WTC11 (cell line): ENCODE data around the gene HSD17B3. TPM values are rescaled to one million over a fixed set of nuclear protein-coding genes. Genes with fewer than 3 reads are reported as not detected.

Experiments
- ATAC-seq: fragments of 200-7000 bp; cut with Tn5 transposase; 2 replicates; pipeline ENCODE4 v1.10.0; 2021; ENCODE audit warnings: mild to moderate bottlenecking, moderate library complexity
- CTCF ChIA-PET: fragments of 300-600 bp; sonication (Branson Sonifier 250); formaldehyde crosslinking; loops from one replicate; lab custom pipeline; 2021; ENCODE audit warnings: antibody characterized with exemption; lab: Charles Lee
- POLR2A ChIA-PET: fragments of 350-600 bp; sonication (Branson Sonifier 250); formaldehyde crosslinking; loops from one replicate; lab custom pipeline; 2021; ENCODE audit warnings: antibody characterized with exemption; lab: Charles Lee
- DNase-seq: peaks from one replicate; pipeline ENCODE4 v3.0.0; 2021; ENCODE audit warnings: low spot score
- H3K27ac Mint-ChIP-seq: 2 replicates; pipeline ENCODE4 v1.8.0; 2021; ENCODE audit warnings: mixed read lengths
- H3K27me3 Mint-ChIP-seq: 2 replicates; pipeline ENCODE4 v1.8.0; 2021; ENCODE audit warnings: low read depth, mild to moderate bottlenecking, moderate library complexity, mixed read lengths
- H3K36me3 Mint-ChIP-seq: 2 replicates; pipeline ENCODE4 v1.8.0; 2021; ENCODE audit warnings: mixed read lengths
- H3K4me1 Mint-ChIP-seq: 2 replicates; pipeline ENCODE4 v1.8.0; 2022; ENCODE audit warnings: mixed read lengths
- H3K4me3 Mint-ChIP-seq: 2 replicates; pipeline ENCODE4 v1.8.0; 2021; ENCODE audit warnings: mild to moderate bottlenecking, moderate library complexity, mixed read lengths
- H3K9me3 Mint-ChIP-seq: 2 replicates; pipeline ENCODE4 v1.8.0; 2021; ENCODE audit warnings: mixed read lengths
- CBFB ChIP-seq: sonication (generic); formaldehyde crosslinking; IDR thresholded peaks from 2 replicates; pipeline ENCODE4 v1.8.1; 2022; ENCODE audit warnings: mild to moderate bottlenecking, low read depth, missing genetic modification reagents
- CREB1 ChIP-seq: sonication (generic); formaldehyde crosslinking; IDR thresholded peaks from 2 replicates; pipeline ENCODE4 v1.8.0; 2023; ENCODE audit warnings: mild to moderate bottlenecking, missing genetic modification reagents
- GABPB1 ChIP-seq: sonication (generic); formaldehyde crosslinking; IDR thresholded peaks from 2 replicates; pipeline ENCODE4 v1.8.1; 2023; ENCODE audit warnings: mild to moderate bottlenecking, missing genetic modification reagents
- JAZF1 ChIP-seq: fragments of 250-450 bp; sonication (Bioruptor Pico); IDR thresholded peaks from 2 replicates; pipeline ENCODE4 v1.9.0; 2021; ENCODE audit warnings: moderate library complexity, mild to moderate bottlenecking, inconsistent platforms
- NFE2L1 ChIP-seq: sonication (generic); formaldehyde crosslinking; IDR thresholded peaks from 2 replicates; pipeline ENCODE4 v1.8.1; 2023; ENCODE audit warnings: missing genetic modification reagents
- RELA ChIP-seq: sonication (generic); formaldehyde crosslinking; IDR thresholded peaks from 2 replicates; pipeline ENCODE4 v1.8.1; 2022; ENCODE audit warnings: missing genetic modification reagents, mild to moderate bottlenecking, borderline replicate concordance
- SOX15 ChIP-seq: fragments of 250-450 bp; sonication (Bioruptor Pico); IDR thresholded peaks from 2 replicates; pipeline ENCODE4 v1.9.0; 2021; ENCODE audit warnings: mild to moderate bottlenecking
- TP53 ChIP-seq: sonication (generic); formaldehyde crosslinking; IDR thresholded peaks from 2 replicates; pipeline ENCODE4 v1.8.1; 2023; ENCODE audit warnings: mild to moderate bottlenecking, missing genetic modification reagents
- ZBTB21 ChIP-seq: sonication (generic); formaldehyde crosslinking; IDR thresholded peaks from 2 replicates; pipeline ENCODE4 v1.8.1; 2023; ENCODE audit warnings: mild to moderate bottlenecking, missing genetic modification reagents, borderline replicate concordance
- ZNF121 ChIP-seq: sonication (generic); formaldehyde crosslinking; IDR thresholded peaks from 2 replicates; pipeline ENCODE4 v1.8.0; 2023; ENCODE audit warnings: missing genetic modification reagents
- ZNF317 ChIP-seq: sonication (generic); formaldehyde crosslinking; IDR thresholded peaks from 2 replicates; pipeline ENCODE4 v1.8.1; 2023; ENCODE audit warnings: low read depth, mild to moderate bottlenecking, moderate library complexity, missing genetic modification reagents, borderline replicate concordance
- total RNA-seq: library from RNA; stranded (reverse); gene quantifications from 3 replicates; pipeline ENCODE4 v1.2.3, GENCODE V29; 2021
- TF ChIP-seq, protein P1 (sequence below): sonication (generic); formaldehyde crosslinking; IDR thresholded peaks from 2 replicates; pipeline ENCODE4 v1.8.1; 2023; ENCODE audit warnings: mild to moderate bottlenecking, moderate library complexity, missing genetic modification reagents
- TF ChIP-seq, protein P2 (sequence below): sonication (generic); formaldehyde crosslinking; IDR thresholded peaks from 2 replicates; pipeline ENCODE4 v1.8.1; 2022; ENCODE audit warnings: low read depth, missing genetic modification reagents, borderline replicate concordance
- TF ChIP-seq, protein P3 (sequence below): sonication (generic); formaldehyde crosslinking; IDR thresholded peaks from 2 replicates; pipeline ENCODE4 v1.8.1; 2023; ENCODE audit warnings: mild to moderate bottlenecking, missing genetic modification reagents, moderate library complexity
- TF ChIP-seq, protein P4 (sequence below): sonication (generic); formaldehyde crosslinking; IDR thresholded peaks from 2 replicates; pipeline ENCODE4 v1.8.1; 2022; ENCODE audit warnings: missing genetic modification reagents, borderline replicate concordance
- TF ChIP-seq, protein P5 (sequence below): sonication (generic); formaldehyde crosslinking; IDR thresholded peaks from 2 replicates; pipeline ENCODE4 v1.8.1; 2022; ENCODE audit warnings: low read depth, mild to moderate bottlenecking, moderate library complexity, missing genetic modification reagents, borderline replicate concordance
- TF ChIP-seq, protein P6 (sequence below): sonication (generic); formaldehyde crosslinking; IDR thresholded peaks from 2 replicates; pipeline ENCODE4 v1.8.0; 2022; ENCODE audit warnings: mild to moderate bottlenecking, missing genetic modification reagents
- TF ChIP-seq, protein P7 (sequence below): fragments of 200-600 bp; IDR thresholded peaks from 2 replicates; pipeline ENCODE4 v1.8.0; 2022; ENCODE audit warnings: antibody characterized with exemption

The HSD17B3 gene
- total RNA-seq, 1 experiment from 2014 or later: not detected

DNA sequence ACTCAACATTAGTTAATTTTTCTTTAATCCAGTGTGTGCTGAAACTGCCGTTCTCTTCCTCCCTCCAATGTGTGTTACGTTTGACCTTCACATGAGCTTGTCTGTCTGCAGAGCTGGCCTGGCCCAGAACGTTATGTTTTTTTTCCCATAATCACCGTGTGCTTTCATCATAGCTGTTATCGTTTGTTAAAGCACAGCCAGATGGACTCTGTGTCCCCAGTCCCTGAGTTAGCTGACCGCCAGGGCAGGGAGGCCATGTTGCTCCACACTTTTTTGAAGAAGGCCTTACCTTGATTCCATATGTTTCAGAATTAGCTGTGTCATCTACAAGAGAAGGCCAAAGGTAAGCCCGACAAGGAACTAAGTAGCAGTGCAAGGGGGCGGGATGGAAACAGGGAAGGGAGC lies 55.7 kb downstream of the HSD17B3 start (continued):
- TF ChIP-seq JAZF1 (no peak), ZNF317 (CRISPR knock-in tag) (no peak)

DNA sequence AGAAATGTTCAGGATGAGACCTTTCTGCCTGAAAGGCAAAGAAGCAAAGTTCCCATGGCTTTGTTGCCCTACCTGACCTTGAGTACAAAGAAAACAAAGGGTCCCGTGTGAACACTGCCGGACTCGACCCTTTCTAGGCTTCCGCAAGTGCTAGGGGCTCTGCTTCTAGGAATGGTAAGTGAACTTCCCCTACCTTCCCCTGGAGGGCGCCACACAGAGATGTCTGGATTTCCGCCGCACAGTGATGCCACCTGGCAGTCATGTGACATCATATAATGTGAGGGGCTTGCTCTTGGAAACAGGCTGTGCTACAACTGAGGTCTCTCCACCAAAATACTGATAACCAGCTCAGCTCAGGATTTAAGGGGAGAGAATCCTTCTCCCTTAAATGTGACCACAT lies 56.6 kb downstream of the HSD17B3 start:
- ChIA-PET CTCF (interaction anchor here (1.0 to 5.4 kb wide), 6 partner anchors 13 to 72 kb away, joined by 3 to 35 read pairs (median 8); no protein-coding TSS in a partner anchor), POLR2A (no interaction called here)
- peak; percentile 48 for DNase-seq

DNA sequence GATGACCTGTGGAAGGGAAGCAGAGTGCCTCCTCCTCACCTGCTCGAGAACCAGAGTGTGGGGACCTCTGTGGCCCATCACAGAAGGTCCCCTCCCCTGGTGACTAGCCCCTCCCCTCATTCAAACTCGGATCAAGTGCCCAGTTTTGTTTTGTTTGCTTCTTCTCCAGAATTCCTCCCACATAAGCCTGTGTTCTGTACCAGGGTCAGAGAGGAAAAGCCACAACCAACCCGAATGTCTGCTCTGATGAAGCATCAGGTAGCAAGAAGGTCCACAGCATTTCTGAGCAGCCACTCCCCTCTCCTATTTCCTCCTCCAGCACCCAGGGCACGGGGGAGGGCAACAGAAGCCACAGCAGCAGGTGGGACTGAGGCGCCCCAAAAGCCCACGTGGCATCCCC lies 58.2 kb downstream of the HSD17B3 start:
- H3K9me3 Mint-ChIP-seq: peaks cover 18% of the 10 kb centered on the region
- DNase-seq (no peak), ATAC-seq (no peak)
- peaks cover 4% of the 10 kb centered on the region for H3K36me3 Mint-ChIP-seq
- H3K4me3 Mint-ChIP-seq: no peak overlapping the region
- no peak overlapping the region for H3K27ac Mint-ChIP-seq
- ChIA-PET POLR2A (no interaction called here), CTCF (interaction anchor here (0.5 to 5.4 kb wide), 4 partner anchors 11 to 477 kb away, joined by 3 to 35 read pairs (median 11); no protein-coding TSS in a partner anchor)
- H3K4me1 Mint-ChIP-seq: peaks cover 2% of the 10 kb centered on the region; the same call in 1 of the 2 replicates
- H3K27me3 Mint-ChIP-seq: no peaks in the 10 kb centered on the region; the same call in 1 of the 2 replicates
- TF ChIP-seq, protein P1, sequence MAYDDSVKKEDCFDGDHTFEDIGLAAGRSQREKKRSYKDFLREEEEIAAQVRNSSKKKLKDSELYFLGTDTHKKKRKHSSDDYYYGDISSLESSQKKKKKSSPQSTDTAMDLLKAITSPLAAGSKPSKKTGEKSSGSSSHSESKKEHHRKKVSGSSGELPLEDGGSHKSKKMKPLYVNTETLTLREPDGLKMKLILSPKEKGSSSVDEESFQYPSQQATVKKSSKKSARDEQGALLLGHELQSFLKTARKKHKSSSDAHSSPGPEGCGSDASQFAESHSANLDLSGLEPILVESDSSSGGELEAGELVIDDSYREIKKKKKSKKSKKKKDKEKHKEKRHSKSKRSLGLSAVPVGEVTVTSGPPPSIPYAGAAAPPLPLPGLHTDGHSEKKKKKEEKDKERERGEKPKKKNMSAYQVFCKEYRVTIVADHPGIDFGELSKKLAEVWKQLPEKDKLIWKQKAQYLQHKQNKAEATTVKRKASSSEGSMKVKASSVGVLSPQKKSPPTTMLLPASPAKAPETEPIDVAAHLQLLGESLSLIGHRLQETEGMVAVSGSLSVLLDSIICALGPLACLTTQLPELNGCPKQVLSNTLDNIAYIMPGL (CRISPR knock-in tag): no peak
- no peak for TF ChIP-seq RELA
- TF ChIP-seq TP53 (CRISPR knock-in tag): no peak
- TF ChIP-seq, protein P2, sequence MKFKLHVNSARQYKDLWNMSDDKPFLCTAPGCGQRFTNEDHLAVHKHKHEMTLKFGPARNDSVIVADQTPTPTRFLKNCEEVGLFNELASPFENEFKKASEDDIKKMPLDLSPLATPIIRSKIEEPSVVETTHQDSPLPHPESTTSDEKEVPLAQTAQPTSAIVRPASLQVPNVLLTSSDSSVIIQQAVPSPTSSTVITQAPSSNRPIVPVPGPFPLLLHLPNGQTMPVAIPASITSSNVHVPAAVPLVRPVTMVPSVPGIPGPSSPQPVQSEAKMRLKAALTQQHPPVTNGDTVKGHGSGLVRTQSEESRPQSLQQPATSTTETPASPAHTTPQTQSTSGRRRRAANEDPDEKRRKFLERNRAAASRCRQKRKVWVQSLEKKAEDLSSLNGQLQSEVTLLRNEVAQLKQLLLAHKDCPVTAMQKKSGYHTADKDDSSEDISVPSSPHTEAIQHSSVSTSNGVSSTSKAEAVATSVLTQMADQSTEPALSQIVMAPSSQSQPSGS: no peak
- TF ChIP-seq, protein P3, sequence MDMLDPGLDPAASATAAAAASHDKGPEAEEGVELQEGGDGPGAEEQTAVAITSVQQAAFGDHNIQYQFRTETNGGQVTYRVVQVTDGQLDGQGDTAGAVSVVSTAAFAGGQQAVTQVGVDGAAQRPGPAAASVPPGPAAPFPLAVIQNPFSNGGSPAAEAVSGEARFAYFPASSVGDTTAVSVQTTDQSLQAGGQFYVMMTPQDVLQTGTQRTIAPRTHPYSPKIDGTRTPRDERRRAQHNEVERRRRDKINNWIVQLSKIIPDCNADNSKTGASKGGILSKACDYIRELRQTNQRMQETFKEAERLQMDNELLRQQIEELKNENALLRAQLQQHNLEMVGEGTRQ: no peak
- TF ChIP-seq CREB1 (CRISPR knock-in tag): no peak
- TF ChIP-seq, protein P4, sequence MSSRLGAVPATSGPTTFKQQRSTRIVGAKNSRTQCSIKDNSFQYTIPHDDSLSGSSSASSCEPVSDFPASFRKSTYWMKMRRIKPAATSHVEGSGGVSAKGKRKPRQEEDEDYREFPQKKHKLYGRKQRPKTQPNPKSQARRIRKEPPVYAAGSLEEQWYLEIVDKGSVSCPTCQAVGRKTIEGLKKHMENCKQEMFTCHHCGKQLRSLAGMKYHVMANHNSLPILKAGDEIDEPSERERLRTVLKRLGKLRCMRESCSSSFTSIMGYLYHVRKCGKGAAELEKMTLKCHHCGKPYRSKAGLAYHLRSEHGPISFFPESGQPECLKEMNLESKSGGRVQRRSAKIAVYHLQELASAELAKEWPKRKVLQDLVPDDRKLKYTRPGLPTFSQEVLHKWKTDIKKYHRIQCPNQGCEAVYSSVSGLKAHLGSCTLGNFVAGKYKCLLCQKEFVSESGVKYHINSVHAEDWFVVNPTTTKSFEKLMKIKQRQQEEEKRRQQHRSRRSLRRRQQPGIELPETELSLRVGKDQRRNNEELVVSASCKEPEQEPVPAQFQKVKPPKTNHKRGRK (CRISPR knock-in tag): no peak
- TF ChIP-seq SOX15 (CRISPR knock-in tag): no peak
- TF ChIP-seq, protein P5, sequence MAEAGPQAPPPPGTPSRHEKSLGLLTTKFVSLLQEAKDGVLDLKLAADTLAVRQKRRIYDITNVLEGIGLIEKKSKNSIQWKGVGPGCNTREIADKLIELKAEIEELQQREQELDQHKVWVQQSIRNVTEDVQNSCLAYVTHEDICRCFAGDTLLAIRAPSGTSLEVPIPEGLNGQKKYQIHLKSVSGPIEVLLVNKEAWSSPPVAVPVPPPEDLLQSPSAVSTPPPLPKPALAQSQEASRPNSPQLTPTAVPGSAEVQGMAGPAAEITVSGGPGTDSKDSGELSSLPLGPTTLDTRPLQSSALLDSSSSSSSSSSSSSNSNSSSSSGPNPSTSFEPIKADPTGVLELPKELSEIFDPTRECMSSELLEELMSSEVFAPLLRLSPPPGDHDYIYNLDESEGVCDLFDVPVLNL: no peak
- TF ChIP-seq NFE2L1 (CRISPR knock-in tag): no peak
- no peak for TF ChIP-seq ZNF121 (CRISPR knock-in tag)
- no peak for TF ChIP-seq GABPB1 (CRISPR knock-in tag)
- no peak for TF ChIP-seq ZBTB21 (CRISPR knock-in tag)

More for the DNA sequence above, 56.6 kb downstream of the HSD17B3 start:
- Mint-ChIP-seq H3K36me3 (peaks cover 4% of the 10 kb centered on the region), H3K9me3 (peaks cover 18% of the 10 kb centered on the region), H3K4me1 (no peaks in the 10 kb centered on the region), H3K27me3 (no peaks in the 10 kb centered on the region; the same call in 1 of the 2 replicates), H3K4me3 (no peak overlapping the region), H3K27ac (no peak overlapping the region)
- TF ChIP-seq, protein P6, sequence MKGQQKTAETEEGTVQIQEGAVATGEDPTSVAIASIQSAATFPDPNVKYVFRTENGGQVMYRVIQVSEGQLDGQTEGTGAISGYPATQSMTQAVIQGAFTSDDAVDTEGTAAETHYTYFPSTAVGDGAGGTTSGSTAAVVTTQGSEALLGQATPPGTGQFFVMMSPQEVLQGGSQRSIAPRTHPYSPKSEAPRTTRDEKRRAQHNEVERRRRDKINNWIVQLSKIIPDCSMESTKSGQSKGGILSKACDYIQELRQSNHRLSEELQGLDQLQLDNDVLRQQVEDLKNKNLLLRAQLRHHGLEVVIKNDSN (CRISPR knock-in tag): peak; percentile 67
- TF ChIP-seq, protein P3: peak; percentile 80
- TF ChIP-seq, protein P7, sequence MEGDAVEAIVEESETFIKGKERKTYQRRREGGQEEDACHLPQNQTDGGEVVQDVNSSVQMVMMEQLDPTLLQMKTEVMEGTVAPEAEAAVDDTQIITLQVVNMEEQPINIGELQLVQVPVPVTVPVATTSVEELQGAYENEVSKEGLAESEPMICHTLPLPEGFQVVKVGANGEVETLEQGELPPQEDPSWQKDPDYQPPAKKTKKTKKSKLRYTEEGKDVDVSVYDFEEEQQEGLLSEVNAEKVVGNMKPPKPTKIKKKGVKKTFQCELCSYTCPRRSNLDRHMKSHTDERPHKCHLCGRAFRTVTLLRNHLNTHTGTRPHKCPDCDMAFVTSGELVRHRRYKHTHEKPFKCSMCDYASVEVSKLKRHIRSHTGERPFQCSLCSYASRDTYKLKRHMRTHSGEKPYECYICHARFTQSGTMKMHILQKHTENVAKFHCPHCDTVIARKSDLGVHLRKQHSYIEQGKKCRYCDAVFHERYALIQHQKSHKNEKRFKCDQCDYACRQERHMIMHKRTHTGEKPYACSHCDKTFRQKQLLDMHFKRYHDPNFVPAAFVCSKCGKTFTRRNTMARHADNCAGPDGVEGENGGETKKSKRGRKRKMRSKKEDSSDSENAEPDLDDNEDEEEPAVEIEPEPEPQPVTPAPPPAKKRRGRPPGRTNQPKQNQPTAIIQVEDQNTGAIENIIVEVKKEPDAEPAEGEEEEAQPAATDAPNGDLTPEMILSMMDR: peak; percentile 62
- TF ChIP-seq CBFB (CRISPR knock-in tag): no peak
- peak; percentile 61 for ATAC-seq
